IPS-15b (cell line): ENCODE results near the gene MTX1.
"Not testable (repeated sequence)": the region's sequence is repeated elsewhere in the genome, so short reads cannot be mapped to it uniquely, and the experiment has no call there.

ENCODE experiments used
- H3K27me3 ChIP-seq: one replicate; pipeline ENCODE4 v1.6.1; 2013; ENCODE audit warnings: low read length; ENCODE audit not compliant: control insufficient read depth, insufficient read depth
- H3K36me3 ChIP-seq: one replicate; pipeline ENCODE4 v1.6.1; 2013; ENCODE audit warnings: low read length; ENCODE audit not compliant: control insufficient read depth, insufficient read depth
- H3K4me1 ChIP-seq: one replicate; pipeline ENCODE4 v1.6.1; 2013; ENCODE audit warnings: mild to moderate bottlenecking, low read length; ENCODE audit not compliant: control insufficient read depth, insufficient read depth
- H3K4me3 ChIP-seq: one replicate; pipeline ENCODE4 v1.5.1; 2013; ENCODE audit warnings: low read depth, low read length
- H3K9ac ChIP-seq: one replicate; pipeline ENCODE4 v1.6.1; 2013; ENCODE audit warnings: low read depth, mild to moderate bottlenecking, low read length
- H3K9me3 ChIP-seq: one replicate; pipeline ENCODE4 v1.6.1; 2013; ENCODE audit warnings: mild to moderate bottlenecking, low read length; ENCODE audit not compliant: control insufficient read depth, insufficient read depth

MTX1 gene

DNA sequence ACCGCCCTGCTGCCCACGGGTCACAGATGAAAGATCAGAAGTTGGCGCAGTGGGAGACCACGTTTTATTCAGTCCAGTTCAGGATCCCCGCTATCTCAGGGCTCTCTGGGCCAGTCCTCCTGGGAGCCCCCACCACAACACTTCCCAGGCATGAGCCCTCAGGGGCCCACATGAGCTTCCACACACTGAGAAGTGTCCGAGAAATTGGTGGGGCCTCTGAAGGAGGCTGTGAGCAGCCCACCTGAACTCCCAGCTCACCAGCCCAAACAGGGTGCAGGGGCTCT is 22.8 kb upstream of the MTX1 start:
- peaks cover 10% of the 10 kb centered on the region for H3K4me1 ChIP-seq
- H3K9me3 ChIP-seq, result no peaks in the 10 kb centered on the region
- H3K4me3 ChIP-seq, result no peak overlapping the region
- no peaks in the 10 kb centered on the region for H3K27me3 ChIP-seq
- H3K9ac ChIP-seq, result no peak overlapping the region
- peaks cover 10% of the 10 kb centered on the region for H3K36me3 ChIP-seq

DNA sequence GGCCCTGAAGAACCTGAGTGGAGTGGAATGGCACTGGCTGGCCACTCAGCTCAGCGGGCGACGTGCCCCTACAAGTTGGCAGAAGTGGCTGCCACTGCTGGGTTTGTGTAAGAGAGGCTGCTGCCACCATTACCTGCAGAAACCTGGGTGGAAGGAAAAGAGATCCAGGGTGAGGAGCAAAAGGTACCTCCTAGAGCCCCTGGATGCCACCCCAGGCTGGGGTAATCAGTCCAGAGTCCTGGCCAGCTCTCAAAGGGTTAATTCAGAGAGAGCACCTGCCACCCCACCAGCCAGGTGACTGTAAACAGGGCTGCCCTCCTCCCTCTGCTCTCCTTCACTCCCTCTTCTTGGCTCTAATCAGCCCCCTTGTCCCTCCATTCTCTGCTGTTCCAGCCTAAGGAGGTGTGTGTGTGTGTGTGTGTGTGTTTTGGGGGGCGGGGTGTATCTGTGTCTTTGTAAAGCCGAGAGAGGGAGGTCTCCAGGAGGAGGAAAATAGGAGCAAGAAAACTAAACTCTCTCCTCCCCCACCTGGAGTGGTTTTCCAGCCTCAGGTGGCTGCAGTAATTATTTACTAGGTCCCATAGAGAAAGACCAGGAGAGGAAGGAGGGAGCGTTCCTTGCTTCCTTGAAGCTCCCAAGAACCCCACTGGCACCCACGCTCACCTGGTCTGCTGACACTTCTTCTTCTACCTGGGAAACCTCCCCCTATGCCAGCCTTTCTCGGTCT is 22.3 kb upstream of the MTX1 start:
- Histone ChIP-seq H3K4me3 (no peak overlapping the region), H3K27me3 (no peaks in the 10 kb centered on the region), H3K36me3 (peaks cover 10% of the 10 kb centered on the region), H3K9me3 (no peaks in the 10 kb centered on the region), H3K4me1 (peaks cover 10% of the 10 kb centered on the region), H3K9ac (no peak overlapping the region)

DNA sequence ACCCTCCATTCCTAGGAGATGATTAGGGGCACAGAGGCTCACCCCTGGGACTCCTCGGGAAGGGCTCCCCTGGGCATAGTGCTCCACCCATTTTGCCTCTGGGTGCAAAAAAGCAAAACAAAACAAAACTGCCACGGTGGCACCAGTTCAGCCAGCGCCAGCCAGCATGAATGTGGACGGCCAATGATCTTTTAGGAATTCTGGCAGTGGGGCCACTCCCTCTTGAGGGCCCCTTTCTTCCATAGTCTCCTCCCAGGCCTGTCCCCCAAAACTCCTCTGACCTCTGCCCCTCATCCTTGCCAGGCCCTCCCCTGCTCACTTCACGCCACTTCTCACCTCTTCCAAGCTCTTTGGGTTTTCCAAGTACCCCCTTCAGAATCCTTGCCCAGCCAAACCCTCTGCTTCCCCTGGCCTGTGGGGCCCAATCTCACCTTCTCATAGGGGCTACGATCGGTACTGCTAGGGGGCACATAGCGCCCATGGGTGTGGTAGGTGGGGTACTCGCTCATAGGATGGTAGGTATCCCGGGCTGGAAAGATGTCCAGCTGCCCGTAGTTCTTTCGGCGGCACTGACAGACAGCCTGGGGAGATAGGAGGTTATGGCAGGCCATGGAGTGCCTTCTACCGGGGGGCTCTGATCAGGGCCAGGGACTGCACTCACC is 21.6 kb upstream of the MTX1 start:
- Histone ChIP-seq H3K4me1 (peaks cover 10% of the 10 kb centered on the region), H3K9me3 (no peaks in the 10 kb centered on the region), H3K36me3 (peaks cover 10% of the 10 kb centered on the region), H3K4me3 (no peak overlapping the region), H3K9ac (no peak overlapping the region), H3K27me3 (no peaks in the 10 kb centered on the region)

DNA sequence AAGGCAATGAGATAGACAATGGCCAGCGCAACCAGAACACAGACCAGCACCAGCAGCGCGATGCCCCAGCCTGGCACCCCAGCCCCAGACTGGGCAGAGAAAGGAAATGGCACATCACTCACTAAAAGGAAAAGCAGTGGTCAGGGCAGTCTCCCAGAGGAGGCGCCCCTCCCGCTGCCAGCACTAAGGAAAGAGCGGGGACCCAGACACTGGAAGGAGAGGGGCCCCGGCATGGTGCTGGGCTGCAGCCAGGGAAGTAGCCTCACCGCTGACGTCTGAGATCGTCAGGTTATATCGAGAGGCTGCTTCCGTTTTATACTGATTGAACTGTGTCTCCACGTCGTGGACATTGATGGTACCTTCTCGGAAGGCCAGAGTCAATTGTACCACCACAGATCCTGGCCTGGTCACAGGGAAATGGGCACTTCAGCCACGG is 21.0 kb upstream of the MTX1 start:
- Histone ChIP-seq H3K4me3 (no peak overlapping the region), H3K9me3 (no peaks in the 10 kb centered on the region), H3K9ac (no peak overlapping the region), H3K27me3 (no peaks in the 10 kb centered on the region), H3K36me3 (peaks cover 10% of the 10 kb centered on the region), H3K4me1 (peaks cover 12% of the 10 kb centered on the region)

DNA sequence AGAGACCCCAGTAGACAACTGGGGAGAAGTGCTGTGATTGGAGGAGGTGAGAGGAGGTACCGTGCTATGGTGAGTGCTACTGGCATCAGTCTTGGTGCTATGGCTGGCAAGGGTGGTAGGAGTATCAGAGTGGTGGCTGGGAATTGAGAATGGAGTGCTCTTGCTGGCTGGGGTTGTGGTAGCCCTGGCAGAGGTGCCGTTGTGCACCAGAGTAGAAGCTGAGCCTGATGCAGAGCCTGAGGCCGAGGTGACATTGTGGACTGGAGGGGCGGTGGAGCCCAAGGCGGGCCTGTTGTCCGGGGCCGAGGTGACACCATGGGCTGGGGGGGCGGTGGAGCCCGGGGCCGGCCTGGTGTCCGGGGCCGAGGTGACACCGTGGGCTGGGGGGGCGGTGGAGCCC is 20.2 kb upstream of the MTX1 start:
- peaks cover 10% of the 10 kb centered on the region for H3K36me3 ChIP-seq
- H3K27me3 ChIP-seq, result no peaks in the 10 kb centered on the region
- peaks cover 14% of the 10 kb centered on the region for H3K4me1 ChIP-seq
- no peaks in the 10 kb centered on the region for H3K9me3 ChIP-seq
- H3K4me3 ChIP-seq, result no peak overlapping the region
- H3K9ac ChIP-seq, result no peak overlapping the region

DNA sequence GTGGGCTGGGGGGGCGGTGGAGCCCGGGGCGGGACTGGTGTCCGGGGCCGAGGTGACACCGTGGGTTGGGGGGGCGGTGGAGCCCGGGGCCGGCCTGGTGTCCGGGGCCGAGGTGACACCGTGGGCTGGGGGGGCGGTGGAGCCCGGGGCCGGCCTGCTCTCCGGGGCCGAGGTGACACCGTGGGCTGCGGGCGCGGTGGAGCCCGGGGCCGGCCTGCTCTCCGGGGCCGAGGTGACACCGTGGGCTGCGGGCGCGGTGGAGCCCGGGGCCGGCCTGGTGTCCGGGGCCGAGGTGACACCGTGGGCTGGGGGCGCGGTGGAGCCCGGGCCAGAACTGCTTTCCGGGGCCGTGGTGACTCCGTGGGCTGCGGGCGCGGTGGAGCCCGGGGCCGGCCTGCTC is 18.6 kb upstream of the MTX1 start:
- H3K9ac ChIP-seq, H3K9me3 ChIP-seq, H3K4me3 ChIP-seq, H3K36me3 ChIP-seq, H3K27me3 ChIP-seq: not testable (repeated sequence)
- peaks cover 14% of the 10 kb centered on the region for H3K4me1 ChIP-seq

DNA sequence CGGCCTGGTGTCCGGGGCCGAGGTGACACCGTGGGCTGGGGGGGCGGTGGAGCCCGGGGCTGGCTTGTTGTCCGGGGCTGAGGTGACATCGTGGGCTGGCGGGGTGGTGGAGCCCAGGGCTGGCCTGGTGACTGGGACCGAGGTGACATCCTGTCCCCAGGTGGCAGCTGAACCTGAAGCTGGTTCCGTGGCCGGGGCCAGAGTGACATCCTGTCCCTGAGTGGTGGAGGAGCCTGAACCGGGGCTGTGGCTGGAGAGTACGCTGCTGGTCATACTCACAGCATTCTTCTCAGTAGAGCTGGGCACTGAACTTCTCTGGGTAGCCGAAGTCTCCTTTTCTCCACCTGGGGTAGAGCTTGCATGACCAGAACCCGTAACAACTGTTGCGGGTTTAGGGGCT is 16.6 kb upstream of the MTX1 start:
- Histone ChIP-seq H3K9me3 (no peaks in the 10 kb centered on the region), H3K27me3 (no peaks in the 10 kb centered on the region), H3K9ac (no peak overlapping the region), H3K4me3 (no peak overlapping the region), H3K36me3 (peaks cover 6% of the 10 kb centered on the region), H3K4me1 (peaks cover 9% of the 10 kb centered on the region)

DNA sequence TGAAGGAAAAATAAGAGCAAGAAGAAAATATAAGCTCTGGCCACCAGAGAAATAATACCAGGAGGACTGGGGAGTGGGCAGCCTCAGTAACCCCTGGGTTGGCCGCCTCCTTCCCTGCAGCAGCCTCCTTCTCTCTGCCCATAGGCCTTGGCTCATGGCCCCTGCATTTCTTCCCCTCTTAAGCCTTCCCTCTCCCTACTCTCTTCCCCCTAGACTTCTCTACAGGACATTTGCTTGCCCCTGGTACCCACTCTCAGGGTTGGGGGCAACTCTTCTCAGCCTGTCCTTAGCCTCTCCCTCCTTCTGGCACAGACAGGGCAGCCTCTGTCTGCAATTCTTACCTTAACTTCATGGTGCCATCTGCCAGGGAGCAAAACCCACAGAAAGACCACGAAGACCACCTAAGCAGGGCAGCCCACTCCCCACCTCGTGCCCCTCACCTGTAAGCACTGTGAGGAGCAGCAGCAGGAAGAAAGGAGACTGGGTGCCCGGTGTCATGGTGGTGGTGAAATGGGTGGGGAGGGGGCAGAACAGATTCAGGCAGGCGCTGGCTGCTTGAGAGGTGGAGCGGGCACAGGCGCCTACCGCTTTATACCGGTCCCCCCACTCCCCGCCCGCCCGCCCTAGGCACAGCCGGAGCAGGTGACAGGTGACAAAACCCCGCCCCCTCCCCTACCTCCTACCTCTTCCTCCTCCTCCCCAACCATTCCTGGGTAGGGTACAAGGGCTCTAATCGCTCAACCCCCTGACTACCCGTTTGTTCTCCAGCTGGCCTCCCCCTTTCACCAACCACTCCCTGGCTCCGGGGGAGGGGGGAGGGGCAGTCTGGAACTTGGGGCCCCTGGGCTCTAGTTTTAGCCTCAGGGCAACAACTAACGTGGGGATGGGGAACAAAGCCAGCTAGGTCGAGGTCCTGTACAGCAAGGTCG is 15.9 kb upstream of the MTX1 start:
- peaks cover 13% of the 10 kb centered on the region for H3K36me3 ChIP-seq
- H3K4me3 ChIP-seq, result peak overlapping the region; percentile 99
- H3K27me3 ChIP-seq, result no peaks in the 10 kb centered on the region
- no peaks in the 10 kb centered on the region for H3K9me3 ChIP-seq
- peaks cover 13% of the 10 kb centered on the region for H3K4me1 ChIP-seq
- H3K9ac ChIP-seq, result no peak overlapping the region

DNA sequence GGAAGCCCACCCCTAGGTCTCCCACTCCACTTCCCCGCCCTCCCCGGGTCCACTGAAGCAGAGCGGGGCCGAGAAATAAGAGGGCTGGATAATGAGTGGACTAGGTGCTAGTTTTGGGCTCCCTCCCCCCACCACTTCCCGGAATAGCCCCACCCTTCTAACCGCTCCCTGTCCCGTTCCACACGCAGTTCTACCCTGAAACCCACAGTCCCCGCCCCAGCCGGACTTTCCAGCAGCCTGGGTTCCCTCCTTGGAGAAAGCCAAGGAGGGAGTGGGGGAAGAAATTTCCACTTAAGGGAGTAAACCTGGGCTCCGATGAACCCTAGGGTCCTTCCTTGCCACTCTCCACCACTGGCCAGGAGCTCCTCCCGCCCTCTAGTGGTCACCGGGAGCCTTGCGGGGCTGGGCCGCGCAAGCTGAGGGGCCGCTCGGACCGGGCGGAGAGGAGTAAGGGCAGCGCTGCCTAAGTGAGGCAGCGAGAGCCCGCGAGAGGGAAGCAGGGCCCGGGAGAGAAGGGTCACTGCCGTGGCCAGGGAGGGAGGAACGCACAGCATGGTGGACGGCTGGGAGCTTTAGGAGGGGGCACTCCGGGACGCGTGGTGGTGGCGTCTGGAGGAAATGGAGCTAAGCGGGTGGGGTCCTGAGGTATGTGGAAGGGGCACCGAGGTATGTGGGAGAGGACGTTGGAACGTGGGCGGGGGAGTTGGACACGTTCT is 15.1 kb upstream of the MTX1 start:
- H3K4me3 ChIP-seq, result peak overlapping the region; percentile 99

DNA sequence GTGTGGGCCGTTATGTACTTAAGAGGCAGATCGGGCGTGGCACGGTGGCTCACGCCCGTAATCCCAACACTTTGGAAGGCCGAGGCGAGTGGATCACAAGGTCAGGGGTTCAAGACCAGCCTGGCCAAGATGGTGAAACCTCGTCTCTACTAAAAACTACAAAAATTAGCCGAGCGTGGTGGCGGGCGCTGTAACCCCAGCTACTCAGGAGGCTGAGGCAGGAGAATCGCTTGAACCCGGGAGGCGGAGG is 14.6 kb upstream of the MTX1 start:
- H3K4me1 ChIP-seq, result peaks cover 13% of the 10 kb centered on the region
- H3K27me3 ChIP-seq, H3K9me3 ChIP-seq: not testable (repeated sequence)
- peaks cover 25% of the 10 kb centered on the region for H3K36me3 ChIP-seq
- peak overlapping the region; percentile 87 for H3K9ac ChIP-seq
- H3K4me3 ChIP-seq, result peak overlapping the region; percentile 99

More for the DNA sequence above, 15.1 kb upstream of the MTX1 start:
- H3K9ac ChIP-seq, result peak overlapping the region; percentile 87
- H3K27me3 ChIP-seq, result no peaks in the 10 kb centered on the region
- peaks cover 21% of the 10 kb centered on the region for H3K36me3 ChIP-seq
- no peaks in the 10 kb centered on the region for H3K9me3 ChIP-seq
- H3K4me1 ChIP-seq, result peaks cover 13% of the 10 kb centered on the region

DNA sequence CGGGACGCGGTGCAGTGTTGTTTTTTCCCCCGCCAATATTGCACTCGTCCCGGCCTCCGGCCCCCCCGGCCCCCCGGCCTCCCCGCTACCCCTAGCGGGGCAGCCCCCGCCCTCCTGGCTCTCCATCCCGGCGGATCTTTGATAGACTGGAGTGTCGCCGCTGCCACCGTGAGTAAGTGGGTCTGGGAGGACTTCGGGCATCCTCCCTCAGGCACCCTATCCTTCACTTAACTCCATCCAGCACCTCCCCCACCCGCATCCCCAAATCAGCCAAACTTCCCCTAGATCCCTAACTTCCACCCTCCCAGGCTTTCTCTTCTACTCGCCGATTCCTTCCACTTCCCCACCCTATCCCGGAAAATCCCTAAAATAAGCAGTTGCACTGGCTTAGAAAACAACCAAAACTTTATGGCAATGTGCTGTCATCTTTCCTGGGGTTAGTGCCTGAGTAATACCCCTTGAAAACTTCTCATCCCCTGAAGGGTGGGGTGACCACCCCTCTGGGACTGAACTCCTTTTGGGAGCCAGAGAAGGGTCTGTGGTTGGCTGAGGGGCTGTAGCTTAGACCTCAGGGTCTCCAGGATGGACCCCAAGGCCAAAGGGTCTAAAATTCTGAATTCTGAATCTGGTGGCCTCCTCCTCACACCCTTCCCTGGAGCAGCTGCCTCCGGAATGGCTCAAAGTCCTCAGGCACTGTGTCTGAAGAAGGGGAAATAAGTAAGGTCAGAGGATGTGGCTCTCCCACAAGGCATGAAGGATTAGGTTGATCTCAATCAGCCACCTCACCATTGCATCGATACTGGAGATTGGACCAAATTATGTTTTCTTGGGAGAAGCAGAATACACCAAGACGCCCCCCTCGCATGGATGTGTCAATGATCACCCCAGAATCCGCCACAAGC is 13.0 kb upstream of the MTX1 start:
- Histone ChIP-seq H3K9me3 (no peaks in the 10 kb centered on the region), H3K4me3 (peak overlapping the region; percentile 99), H3K4me1 (peaks cover 13% of the 10 kb centered on the region), H3K27me3 (no peaks in the 10 kb centered on the region), H3K36me3 (peaks cover 35% of the 10 kb centered on the region), H3K9ac (peak overlapping the region; percentile 79)
